WTC11 (cell line): ENCODE data around the gene B3GLCT. TPM values are rescaled to one million over a fixed set of nuclear protein-coding genes. Genes with fewer than 3 reads are reported as not detected.

Experiments
- ATAC-seq: fragments of 200-7000 bp; cut with Tn5 transposase; 2 replicates; pipeline ENCODE4 v1.10.0; 2021; ENCODE audit warnings: mild to moderate bottlenecking, moderate library complexity
- CTCF ChIA-PET: fragments of 300-600 bp; sonication (Branson Sonifier 250); formaldehyde crosslinking; loops from one replicate; lab custom pipeline; 2021; ENCODE audit warnings: antibody characterized with exemption; lab: Charles Lee
- POLR2A ChIA-PET: fragments of 350-600 bp; sonication (Branson Sonifier 250); formaldehyde crosslinking; loops from one replicate; lab custom pipeline; 2021; ENCODE audit warnings: antibody characterized with exemption; lab: Charles Lee
- DNase-seq: peaks from one replicate; pipeline ENCODE4 v3.0.0; 2021; ENCODE audit warnings: low spot score
- H3K27ac Mint-ChIP-seq: 2 replicates; pipeline ENCODE4 v1.8.0; 2021; ENCODE audit warnings: mixed read lengths
- H3K27me3 Mint-ChIP-seq: 2 replicates; pipeline ENCODE4 v1.8.0; 2021; ENCODE audit warnings: low read depth, mild to moderate bottlenecking, moderate library complexity, mixed read lengths
- H3K36me3 Mint-ChIP-seq: 2 replicates; pipeline ENCODE4 v1.8.0; 2021; ENCODE audit warnings: mixed read lengths
- H3K4me1 Mint-ChIP-seq: 2 replicates; pipeline ENCODE4 v1.8.0; 2022; ENCODE audit warnings: mixed read lengths
- H3K4me3 Mint-ChIP-seq: 2 replicates; pipeline ENCODE4 v1.8.0; 2021; ENCODE audit warnings: mild to moderate bottlenecking, moderate library complexity, mixed read lengths
- H3K9me3 Mint-ChIP-seq: 2 replicates; pipeline ENCODE4 v1.8.0; 2021; ENCODE audit warnings: mixed read lengths
- CBFB ChIP-seq: sonication (generic); formaldehyde crosslinking; IDR thresholded peaks from 2 replicates; pipeline ENCODE4 v1.8.1; 2022; ENCODE audit warnings: mild to moderate bottlenecking, low read depth, missing genetic modification reagents
- CREM ChIP-seq: sonication (generic); formaldehyde crosslinking; IDR thresholded peaks from 2 replicates; pipeline ENCODE4 v1.8.1; 2022; ENCODE audit warnings: mild to moderate bottlenecking, missing genetic modification reagents, moderate library complexity
- GABPB1 ChIP-seq: sonication (generic); formaldehyde crosslinking; IDR thresholded peaks from 2 replicates; pipeline ENCODE4 v1.8.1; 2023; ENCODE audit warnings: mild to moderate bottlenecking, missing genetic modification reagents
- JAZF1 ChIP-seq: fragments of 250-450 bp; sonication (Bioruptor Pico); IDR thresholded peaks from 2 replicates; pipeline ENCODE4 v1.9.0; 2021; ENCODE audit warnings: moderate library complexity, mild to moderate bottlenecking, inconsistent platforms
- MYBL2 ChIP-seq: sonication (generic); formaldehyde crosslinking; IDR thresholded peaks from 2 replicates; pipeline ENCODE4 v1.8.1; 2023; ENCODE audit warnings: mild to moderate bottlenecking, moderate library complexity, missing genetic modification reagents
- NFATC4 ChIP-seq: fragments of 250-450 bp; sonication (Bioruptor Pico); IDR thresholded peaks from 2 replicates; pipeline ENCODE4 v1.9.0; 2021; ENCODE audit warnings: mild to moderate bottlenecking
- NR3C1 ChIP-seq: sonication (generic); formaldehyde crosslinking; conservative IDR thresholded peaks from 2 replicates; pipeline ENCODE4 v1.8.1; 2023; ENCODE audit warnings: low read depth, mild to moderate bottlenecking, missing genetic modification reagents
- SP1 ChIP-seq: sonication (generic); formaldehyde crosslinking; conservative IDR thresholded peaks from 2 replicates; pipeline ENCODE4 v1.8.1; 2022; ENCODE audit warnings: missing genetic modification reagents
- TP53 ChIP-seq: sonication (generic); formaldehyde crosslinking; IDR thresholded peaks from 2 replicates; pipeline ENCODE4 v1.8.1; 2023; ENCODE audit warnings: mild to moderate bottlenecking, missing genetic modification reagents
- ZBTB21 ChIP-seq: sonication (generic); formaldehyde crosslinking; IDR thresholded peaks from 2 replicates; pipeline ENCODE4 v1.8.1; 2023; ENCODE audit warnings: mild to moderate bottlenecking, missing genetic modification reagents, borderline replicate concordance
- ZNF232 ChIP-seq: sonication (generic); formaldehyde crosslinking; IDR thresholded peaks from 2 replicates; pipeline ENCODE4 v1.8.0; 2022; ENCODE audit warnings: mild to moderate bottlenecking, missing genetic modification reagents
- ZNF263 ChIP-seq: sonication (generic); formaldehyde crosslinking; IDR thresholded peaks from 2 replicates; pipeline ENCODE4 v1.8.1; 2022; ENCODE audit warnings: low read depth, mild to moderate bottlenecking, moderate library complexity, missing genetic modification reagents
- ZNF317 ChIP-seq: sonication (generic); formaldehyde crosslinking; IDR thresholded peaks from 2 replicates; pipeline ENCODE4 v1.8.1; 2023; ENCODE audit warnings: low read depth, mild to moderate bottlenecking, moderate library complexity, missing genetic modification reagents, borderline replicate concordance
- ZNF671 ChIP-seq: fragments of 250-450 bp; sonication (Bioruptor Pico); IDR thresholded peaks from 2 replicates; pipeline ENCODE4 v1.8.0; 2021; ENCODE audit warnings: mild to moderate bottlenecking
- total RNA-seq: library from RNA; stranded (reverse); gene quantifications from 3 replicates; pipeline ENCODE4 v1.2.3, GENCODE V29; 2021
- TF ChIP-seq, protein P1 (sequence below): fragments of 250-450 bp; sonication (Bioruptor Pico); IDR thresholded peaks from 2 replicates; pipeline ENCODE4 v2.1.2; 2022; ENCODE audit warnings: mild to moderate bottlenecking, moderate library complexity
- TF ChIP-seq, protein P2 (sequence below): fragments of 250-450 bp; sonication (Bioruptor Pico); IDR thresholded peaks from 2 replicates; pipeline ENCODE4 v1.9.0; 2021; ENCODE audit warnings: mild to moderate bottlenecking
- TF ChIP-seq, protein P3 (sequence below): fragments of 250-450 bp; sonication (Bioruptor Pico); IDR thresholded peaks from 2 replicates; pipeline ENCODE4 v1.8.0; 2021; ENCODE audit warnings: mild to moderate bottlenecking
- TF ChIP-seq, protein P4 (sequence below): sonication (generic); formaldehyde crosslinking; IDR thresholded peaks from 2 replicates; pipeline ENCODE4 v1.8.0; 2022; ENCODE audit warnings: mild to moderate bottlenecking, missing genetic modification reagents
- TF ChIP-seq, protein P5 (sequence below): sonication (generic); formaldehyde crosslinking; IDR thresholded peaks from 2 replicates; pipeline ENCODE4 v1.8.1; 2023; ENCODE audit warnings: mild to moderate bottlenecking, moderate library complexity, missing genetic modification reagents
- TF ChIP-seq, protein P6 (sequence below): sonication (generic); formaldehyde crosslinking; IDR thresholded peaks from 2 replicates; pipeline ENCODE4 v1.8.0; 2022; ENCODE audit warnings: mild to moderate bottlenecking, missing genetic modification reagents
- TF ChIP-seq, protein P7 (sequence below): fragments of 250-450 bp; sonication (Bioruptor Pico); IDR thresholded peaks from 2 replicates; pipeline ENCODE4 v1.9.0; 2021; ENCODE audit warnings: mild to moderate bottlenecking
- TF ChIP-seq, protein P8 (sequence below): sonication (generic); formaldehyde crosslinking; IDR thresholded peaks from 2 replicates; pipeline ENCODE4 v1.8.1; 2022; ENCODE audit warnings: missing genetic modification reagents, borderline replicate concordance
- TF ChIP-seq, protein P9 (sequence below): sonication (generic); formaldehyde crosslinking; IDR thresholded peaks from 2 replicates; pipeline ENCODE4 v1.8.1; 2023; ENCODE audit warnings: mild to moderate bottlenecking, missing genetic modification reagents

The B3GLCT gene
- total RNA-seq, 1 experiment from 2014 or later: 2.4 TPM

DNA sequence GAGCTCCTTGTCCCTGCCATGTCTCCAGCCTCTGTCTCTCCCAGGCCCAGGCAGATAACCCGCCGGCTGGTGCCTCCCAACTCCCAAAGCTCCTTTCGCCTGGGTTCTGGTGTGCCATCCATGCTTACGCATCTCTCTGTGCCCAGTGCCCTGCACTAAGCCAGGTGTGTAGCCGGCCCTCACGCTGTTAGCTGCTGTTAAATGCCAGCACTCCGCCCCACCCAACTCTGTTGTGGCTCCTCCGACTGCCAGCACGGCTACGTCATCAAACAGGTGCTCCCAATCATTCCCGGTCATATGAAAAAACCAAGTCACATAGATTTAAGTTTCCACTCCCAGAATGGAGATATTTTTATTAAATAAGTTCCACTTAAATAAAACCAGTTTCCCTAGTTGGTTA lies 31.0 kb upstream of the B3GLCT start (continued):
- TF ChIP-seq, protein P1, sequence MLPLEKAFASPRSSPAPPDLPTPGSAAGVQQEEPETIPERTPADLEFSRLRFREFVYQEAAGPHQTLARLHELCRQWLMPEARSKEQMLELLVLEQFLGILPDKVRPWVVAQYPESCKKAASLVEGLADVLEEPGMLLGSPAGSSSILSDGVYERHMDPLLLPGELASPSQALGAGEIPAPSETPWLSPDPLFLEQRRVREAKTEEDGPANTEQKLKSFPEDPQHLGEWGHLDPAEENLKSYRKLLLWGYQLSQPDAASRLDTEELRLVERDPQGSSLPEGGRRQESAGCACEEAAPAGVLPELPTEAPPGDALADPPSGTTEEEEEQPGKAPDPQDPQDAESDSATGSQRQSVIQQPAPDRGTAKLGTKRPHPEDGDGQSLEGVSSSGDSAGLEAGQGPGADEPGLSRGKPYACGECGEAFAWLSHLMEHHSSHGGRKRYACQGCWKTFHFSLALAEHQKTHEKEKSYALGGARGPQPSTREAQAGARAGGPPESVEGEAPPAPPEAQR (CRISPR knock-in tag): no peak
- TF ChIP-seq ZBTB21 (CRISPR knock-in tag): no peak
- no peak for TF ChIP-seq NR3C1
- no peak for TF ChIP-seq JAZF1 (CRISPR knock-in tag)
- no peak for TF ChIP-seq ZNF671 (CRISPR knock-in tag)
- TF ChIP-seq, all 79 proteins: peak for 0

DNA sequence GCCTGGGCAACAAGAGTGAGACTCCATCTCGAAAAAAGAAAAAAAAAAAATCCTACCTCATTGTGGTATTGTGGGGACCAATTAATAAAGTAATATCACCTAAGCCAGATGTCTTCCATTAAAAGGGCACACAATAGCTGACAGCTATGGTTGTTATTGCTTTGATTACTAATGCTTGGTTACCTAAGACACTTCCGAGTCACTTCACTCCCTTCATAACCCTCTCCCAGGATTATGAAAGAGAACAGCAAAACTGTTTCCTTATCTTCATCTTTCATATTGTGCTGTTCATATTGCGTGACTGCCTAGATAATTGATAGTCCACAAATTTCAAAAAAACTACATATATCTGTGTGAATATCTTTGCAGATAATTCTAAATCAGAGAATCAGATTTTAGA lies 27.8 kb upstream of the B3GLCT start:
- TF ChIP-seq ZNF317 (CRISPR knock-in tag) (no peak), SP1 (CRISPR knock-in tag) (no peak), TP53 (no peak), ZNF263 (CRISPR knock-in tag) (no peak), CREM (CRISPR knock-in tag) (no peak), GABPB1 (CRISPR knock-in tag) (no peak)
- TF ChIP-seq, protein P2, sequence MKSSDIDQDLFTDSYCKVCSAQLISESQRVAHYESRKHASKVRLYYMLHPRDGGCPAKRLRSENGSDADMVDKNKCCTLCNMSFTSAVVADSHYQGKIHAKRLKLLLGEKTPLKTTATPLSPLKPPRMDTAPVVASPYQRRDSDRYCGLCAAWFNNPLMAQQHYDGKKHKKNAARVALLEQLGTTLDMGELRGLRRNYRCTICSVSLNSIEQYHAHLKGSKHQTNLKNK (CRISPR knock-in tag): no peak
- TF ChIP-seq, protein P3, sequence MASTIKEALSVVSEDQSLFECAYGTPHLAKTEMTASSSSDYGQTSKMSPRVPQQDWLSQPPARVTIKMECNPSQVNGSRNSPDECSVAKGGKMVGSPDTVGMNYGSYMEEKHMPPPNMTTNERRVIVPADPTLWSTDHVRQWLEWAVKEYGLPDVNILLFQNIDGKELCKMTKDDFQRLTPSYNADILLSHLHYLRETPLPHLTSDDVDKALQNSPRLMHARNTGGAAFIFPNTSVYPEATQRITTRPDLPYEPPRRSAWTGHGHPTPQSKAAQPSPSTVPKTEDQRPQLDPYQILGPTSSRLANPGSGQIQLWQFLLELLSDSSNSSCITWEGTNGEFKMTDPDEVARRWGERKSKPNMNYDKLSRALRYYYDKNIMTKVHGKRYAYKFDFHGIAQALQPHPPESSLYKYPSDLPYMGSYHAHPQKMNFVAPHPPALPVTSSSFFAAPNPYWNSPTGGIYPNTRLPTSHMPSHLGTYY: no peak
- TF ChIP-seq, protein P4, sequence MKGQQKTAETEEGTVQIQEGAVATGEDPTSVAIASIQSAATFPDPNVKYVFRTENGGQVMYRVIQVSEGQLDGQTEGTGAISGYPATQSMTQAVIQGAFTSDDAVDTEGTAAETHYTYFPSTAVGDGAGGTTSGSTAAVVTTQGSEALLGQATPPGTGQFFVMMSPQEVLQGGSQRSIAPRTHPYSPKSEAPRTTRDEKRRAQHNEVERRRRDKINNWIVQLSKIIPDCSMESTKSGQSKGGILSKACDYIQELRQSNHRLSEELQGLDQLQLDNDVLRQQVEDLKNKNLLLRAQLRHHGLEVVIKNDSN (CRISPR knock-in tag): no peak
- TF ChIP-seq, protein P5, sequence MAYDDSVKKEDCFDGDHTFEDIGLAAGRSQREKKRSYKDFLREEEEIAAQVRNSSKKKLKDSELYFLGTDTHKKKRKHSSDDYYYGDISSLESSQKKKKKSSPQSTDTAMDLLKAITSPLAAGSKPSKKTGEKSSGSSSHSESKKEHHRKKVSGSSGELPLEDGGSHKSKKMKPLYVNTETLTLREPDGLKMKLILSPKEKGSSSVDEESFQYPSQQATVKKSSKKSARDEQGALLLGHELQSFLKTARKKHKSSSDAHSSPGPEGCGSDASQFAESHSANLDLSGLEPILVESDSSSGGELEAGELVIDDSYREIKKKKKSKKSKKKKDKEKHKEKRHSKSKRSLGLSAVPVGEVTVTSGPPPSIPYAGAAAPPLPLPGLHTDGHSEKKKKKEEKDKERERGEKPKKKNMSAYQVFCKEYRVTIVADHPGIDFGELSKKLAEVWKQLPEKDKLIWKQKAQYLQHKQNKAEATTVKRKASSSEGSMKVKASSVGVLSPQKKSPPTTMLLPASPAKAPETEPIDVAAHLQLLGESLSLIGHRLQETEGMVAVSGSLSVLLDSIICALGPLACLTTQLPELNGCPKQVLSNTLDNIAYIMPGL (CRISPR knock-in tag): no peak
- TF ChIP-seq, protein P6, sequence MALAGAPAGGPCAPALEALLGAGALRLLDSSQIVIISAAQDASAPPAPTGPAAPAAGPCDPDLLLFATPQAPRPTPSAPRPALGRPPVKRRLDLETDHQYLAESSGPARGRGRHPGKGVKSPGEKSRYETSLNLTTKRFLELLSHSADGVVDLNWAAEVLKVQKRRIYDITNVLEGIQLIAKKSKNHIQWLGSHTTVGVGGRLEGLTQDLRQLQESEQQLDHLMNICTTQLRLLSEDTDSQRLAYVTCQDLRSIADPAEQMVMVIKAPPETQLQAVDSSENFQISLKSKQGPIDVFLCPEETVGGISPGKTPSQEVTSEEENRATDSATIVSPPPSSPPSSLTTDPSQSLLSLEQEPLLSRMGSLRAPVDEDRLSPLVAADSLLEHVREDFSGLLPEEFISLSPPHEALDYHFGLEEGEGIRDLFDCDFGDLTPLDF (CRISPR knock-in tag): no peak
- peaks cover 28% of the 10 kb centered on the region for H3K4me1 Mint-ChIP-seq
- ATAC-seq: no peak
- ChIA-PET CTCF (no interaction called here), POLR2A (no interaction called here)
- H3K27ac Mint-ChIP-seq: no peak overlapping the region
- H3K27me3 Mint-ChIP-seq: no peaks in the 10 kb centered on the region
- H3K4me3 Mint-ChIP-seq: no peak overlapping the region
- no peak for DNase-seq
- no peaks in the 10 kb centered on the region for H3K36me3 Mint-ChIP-seq
- peaks cover 1% of the 10 kb centered on the region for H3K9me3 Mint-ChIP-seq

DNA sequence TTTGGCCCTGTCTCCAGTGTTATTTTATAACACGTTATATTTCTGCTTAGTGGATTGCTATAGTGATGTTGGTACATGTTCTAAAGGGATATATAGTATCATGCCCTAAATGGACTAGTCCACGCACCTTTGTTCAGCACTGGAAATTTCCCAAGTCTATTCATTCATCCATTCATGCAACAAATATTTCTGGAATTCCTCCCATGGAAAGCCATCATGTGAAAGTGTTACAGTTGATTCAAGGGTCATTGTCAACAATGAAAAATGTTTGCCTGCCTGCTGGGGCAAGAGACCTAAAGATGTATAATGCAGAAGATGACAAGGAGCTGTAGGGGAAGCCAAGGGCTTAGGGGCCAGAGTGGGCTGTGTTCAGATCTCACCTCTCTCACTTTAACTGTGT lies 27.2 kb upstream of the B3GLCT start:
- H3K27ac Mint-ChIP-seq: no peak overlapping the region
- TF ChIP-seq CBFB (CRISPR knock-in tag) (no peak), MYBL2 (no peak), ZNF232 (no peak), NFATC4 (CRISPR knock-in tag) (no peak), GABPB1 (CRISPR knock-in tag) (no peak)
- TF ChIP-seq, protein P7, sequence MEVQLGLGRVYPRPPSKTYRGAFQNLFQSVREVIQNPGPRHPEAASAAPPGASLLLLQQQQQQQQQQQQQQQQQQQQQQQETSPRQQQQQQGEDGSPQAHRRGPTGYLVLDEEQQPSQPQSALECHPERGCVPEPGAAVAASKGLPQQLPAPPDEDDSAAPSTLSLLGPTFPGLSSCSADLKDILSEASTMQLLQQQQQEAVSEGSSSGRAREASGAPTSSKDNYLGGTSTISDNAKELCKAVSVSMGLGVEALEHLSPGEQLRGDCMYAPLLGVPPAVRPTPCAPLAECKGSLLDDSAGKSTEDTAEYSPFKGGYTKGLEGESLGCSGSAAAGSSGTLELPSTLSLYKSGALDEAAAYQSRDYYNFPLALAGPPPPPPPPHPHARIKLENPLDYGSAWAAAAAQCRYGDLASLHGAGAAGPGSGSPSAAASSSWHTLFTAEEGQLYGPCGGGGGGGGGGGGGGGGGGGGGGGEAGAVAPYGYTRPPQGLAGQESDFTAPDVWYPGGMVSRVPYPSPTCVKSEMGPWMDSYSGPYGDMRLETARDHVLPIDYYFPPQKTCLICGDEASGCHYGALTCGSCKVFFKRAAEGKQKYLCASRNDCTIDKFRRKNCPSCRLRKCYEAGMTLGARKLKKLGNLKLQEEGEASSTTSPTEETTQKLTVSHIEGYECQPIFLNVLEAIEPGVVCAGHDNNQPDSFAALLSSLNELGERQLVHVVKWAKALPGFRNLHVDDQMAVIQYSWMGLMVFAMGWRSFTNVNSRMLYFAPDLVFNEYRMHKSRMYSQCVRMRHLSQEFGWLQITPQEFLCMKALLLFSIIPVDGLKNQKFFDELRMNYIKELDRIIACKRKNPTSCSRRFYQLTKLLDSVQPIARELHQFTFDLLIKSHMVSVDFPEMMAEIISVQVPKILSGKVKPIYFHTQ: no peak
- TF ChIP-seq, protein P8, sequence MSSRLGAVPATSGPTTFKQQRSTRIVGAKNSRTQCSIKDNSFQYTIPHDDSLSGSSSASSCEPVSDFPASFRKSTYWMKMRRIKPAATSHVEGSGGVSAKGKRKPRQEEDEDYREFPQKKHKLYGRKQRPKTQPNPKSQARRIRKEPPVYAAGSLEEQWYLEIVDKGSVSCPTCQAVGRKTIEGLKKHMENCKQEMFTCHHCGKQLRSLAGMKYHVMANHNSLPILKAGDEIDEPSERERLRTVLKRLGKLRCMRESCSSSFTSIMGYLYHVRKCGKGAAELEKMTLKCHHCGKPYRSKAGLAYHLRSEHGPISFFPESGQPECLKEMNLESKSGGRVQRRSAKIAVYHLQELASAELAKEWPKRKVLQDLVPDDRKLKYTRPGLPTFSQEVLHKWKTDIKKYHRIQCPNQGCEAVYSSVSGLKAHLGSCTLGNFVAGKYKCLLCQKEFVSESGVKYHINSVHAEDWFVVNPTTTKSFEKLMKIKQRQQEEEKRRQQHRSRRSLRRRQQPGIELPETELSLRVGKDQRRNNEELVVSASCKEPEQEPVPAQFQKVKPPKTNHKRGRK (CRISPR knock-in tag): no peak
- TF ChIP-seq, protein P9, sequence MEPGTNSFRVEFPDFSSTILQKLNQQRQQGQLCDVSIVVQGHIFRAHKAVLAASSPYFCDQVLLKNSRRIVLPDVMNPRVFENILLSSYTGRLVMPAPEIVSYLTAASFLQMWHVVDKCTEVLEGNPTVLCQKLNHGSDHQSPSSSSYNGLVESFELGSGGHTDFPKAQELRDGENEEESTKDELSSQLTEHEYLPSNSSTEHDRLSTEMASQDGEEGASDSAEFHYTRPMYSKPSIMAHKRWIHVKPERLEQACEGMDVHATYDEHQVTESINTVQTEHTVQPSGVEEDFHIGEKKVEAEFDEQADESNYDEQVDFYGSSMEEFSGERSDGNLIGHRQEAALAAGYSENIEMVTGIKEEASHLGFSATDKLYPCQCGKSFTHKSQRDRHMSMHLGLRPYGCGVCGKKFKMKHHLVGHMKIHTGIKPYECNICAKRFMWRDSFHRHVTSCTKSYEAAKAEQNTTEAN (CRISPR knock-in tag): no peak

More for the DNA sequence above, 27.2 kb upstream of the B3GLCT start:
- no peak overlapping the region for H3K4me3 Mint-ChIP-seq
- no peak for DNase-seq
- peaks cover 7% of the 10 kb centered on the region for H3K9me3 Mint-ChIP-seq
- peaks cover 28% of the 10 kb centered on the region for H3K4me1 Mint-ChIP-seq
- H3K27me3 Mint-ChIP-seq: no peaks in the 10 kb centered on the region
- peaks cover 5% of the 10 kb centered on the region for H3K36me3 Mint-ChIP-seq
- CTCF ChIA-PET: no interaction called here
- no peak for ATAC-seq
- POLR2A ChIA-PET: no interaction called here
